Fibroblast of lung (primary cell): ENCODE results near the gene SCFD2. TPM values are rescaled to one million over a fixed set of nuclear protein-coding genes. Genes with fewer than 3 reads are reported as not detected.

Experiments used
- DNase-seq, 2 donors: peaks; one replicate each; pipeline versions ENCODE4 v3.0.0 to v3.0.0-alpha.2; 2010; ENCODE audit warnings: low read depth in 2 of 2
- H2AFZ ChIP-seq: 2 replicates; pipeline ENCODE4 v1.5.1; 2012; ENCODE audit warnings: low read length, control low read depth, inconsistent platforms
- H3K27ac ChIP-seq: 2 replicates; pipeline ENCODE4 v1.5.1; 2011; ENCODE audit warnings: low read length, control low read depth; ENCODE audit not compliant: insufficient read depth
- H3K27me3 ChIP-seq: 2 replicates; pipeline ENCODE4 v1.5.1; 2011; ENCODE audit warnings: mild to moderate bottlenecking, low read length; ENCODE audit not compliant: control insufficient read depth, insufficient read depth
- H3K36me3 ChIP-seq: 2 replicates; pipeline ENCODE4 v1.5.1; 2011; ENCODE audit warnings: low read length; ENCODE audit not compliant: control insufficient read depth, insufficient read depth
- H3K4me1 ChIP-seq: 2 replicates; pipeline ENCODE4 v1.5.1; 2011; ENCODE audit warnings: low read length; ENCODE audit not compliant: control insufficient read depth, insufficient read depth; ENCODE audit errors: extremely low read depth
- H3K4me2 ChIP-seq: 2 replicates; pipeline ENCODE4 v1.5.1; 2011; ENCODE audit warnings: low read length, control low read depth; ENCODE audit not compliant: insufficient read depth; ENCODE audit errors: extremely low read depth
- H3K4me3 ChIP-seq, 4 experiments: fragments of 200-600 bp in 1 of 4; sonication (generic) in 1 of 4; replicated peaks in 1 of 4; 2 replicates each; pipeline ENCODE4 v1.5.1; 2011 to 2016; ENCODE audit warnings: low read length in 4 of 4, low read depth in 3 of 4, mild to moderate bottlenecking in 3 of 4, control low read depth in 2 of 4, inconsistent platforms in 1 of 4, mixed read lengths in 1 of 4; ENCODE audit not compliant: insufficient read depth in 1 of 4; ENCODE audit errors: control extremely low read depth in 1 of 4
- H3K79me2 ChIP-seq: 2 replicates; pipeline ENCODE4 v1.5.1; 2012; ENCODE audit warnings: mild to moderate bottlenecking, low read length, inconsistent platforms; ENCODE audit not compliant: control insufficient read depth, insufficient read depth
- H3K9ac ChIP-seq: 2 replicates; pipeline ENCODE4 v1.5.1; 2011; ENCODE audit warnings: mild to moderate bottlenecking, low read length, control low read depth; ENCODE audit not compliant: insufficient read depth
- H3K9me3 ChIP-seq: 2 replicates; pipeline ENCODE4 v1.5.1; 2012; ENCODE audit warnings: low read depth, low read length; ENCODE audit not compliant: control insufficient read depth, insufficient read depth
- H4K20me1 ChIP-seq: 2 replicates; pipeline ENCODE4 v1.5.1; 2011; ENCODE audit warnings: low read length; ENCODE audit not compliant: control insufficient read depth, insufficient read depth; ENCODE audit errors: extremely low read depth
- EZH2 ChIP-seq: IDR thresholded peaks from 2 replicates; pipeline ENCODE4 v1.5.1; 2012; ENCODE audit warnings: low read length, control low read depth, mild to moderate bottlenecking; ENCODE audit errors: missing control alignments
- polyA plus RNA-seq, 2 donors: library from polyadenylated mRNA; depleted of rRNA in 1 of 2; stranded (reverse) in 1 of 2; unstranded in 1 of 2; fragments of >200 nt; gene quantifications; 2 replicates each; pipeline ENCODE4 v1.2.1, GENCODE V29; 2011 to 2012; ENCODE audit warnings: missing spikeins in 1 of 2
- total RNA-seq: library from RNA; depleted of rRNA; stranded (reverse); fragments of >200 nt; gene quantifications from 2 replicates; pipeline ENCODE4 v1.2.1, GENCODE V29; 2014
- TF ChIP-seq, protein P1 (sequence below), 2 donors: IDR thresholded peaks in 1 of 2; conservative IDR thresholded peaks in 1 of 2; 1 replicate in 1 of 2; 2 replicates in 1 of 2; pipeline ENCODE4 v1.5.1; 2011 to 2012; ENCODE audit warnings: low read length in 2 of 2, control low read depth in 1 of 2, inconsistent platforms in 1 of 2, low read depth in 1 of 2, mild to moderate bottlenecking in 1 of 2

The SCFD2 gene
- total and polyA plus RNA-seq, 2 donors (not counting 1 experiment from before 2014, with no cell fraction given) = 16.2 to 23.1 TPM

DNA sequence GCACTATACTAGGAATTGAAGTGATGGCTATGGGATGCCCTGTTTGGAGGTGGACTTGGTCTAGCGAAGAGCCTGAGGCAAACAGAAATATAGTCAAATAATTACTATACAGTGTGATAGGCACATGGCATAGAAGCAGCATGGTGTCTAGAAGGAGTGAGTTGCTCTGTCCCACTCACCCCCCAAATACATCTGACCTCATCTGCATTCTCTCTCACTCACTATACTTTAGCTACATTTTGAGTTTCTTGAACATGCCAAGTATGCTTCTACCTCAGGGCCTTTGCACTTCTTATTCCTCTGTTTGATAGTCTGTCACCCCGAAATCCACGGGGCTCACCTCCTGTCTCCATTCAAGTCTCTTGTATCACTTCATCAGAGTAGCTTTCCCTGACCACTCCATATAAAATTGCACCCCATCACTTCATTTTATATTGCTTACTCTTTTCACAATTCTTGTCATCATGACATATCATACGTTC, 9.0 kb upstream of the SCFD2 start:
- Histone ChIP-seq H3K4me1 (no peaks in the 10 kb centered on the region), H3K9me3 (no peaks in the 10 kb centered on the region), H3K4me2 (no peak overlapping the region), H3K27ac (no peak overlapping the region), H3K9ac (no peak overlapping the region), H3K4me3 (no peak overlapping the region), H4K20me1 (no peaks in the 10 kb centered on the region), H3K27me3 (no peaks in the 10 kb centered on the region), H3K79me2 (peaks cover 24% of the 10 kb centered on the region), H2AFZ (no peak overlapping the region), H3K36me3 (no peaks in the 10 kb centered on the region)
- TF ChIP-seq, protein P1, sequence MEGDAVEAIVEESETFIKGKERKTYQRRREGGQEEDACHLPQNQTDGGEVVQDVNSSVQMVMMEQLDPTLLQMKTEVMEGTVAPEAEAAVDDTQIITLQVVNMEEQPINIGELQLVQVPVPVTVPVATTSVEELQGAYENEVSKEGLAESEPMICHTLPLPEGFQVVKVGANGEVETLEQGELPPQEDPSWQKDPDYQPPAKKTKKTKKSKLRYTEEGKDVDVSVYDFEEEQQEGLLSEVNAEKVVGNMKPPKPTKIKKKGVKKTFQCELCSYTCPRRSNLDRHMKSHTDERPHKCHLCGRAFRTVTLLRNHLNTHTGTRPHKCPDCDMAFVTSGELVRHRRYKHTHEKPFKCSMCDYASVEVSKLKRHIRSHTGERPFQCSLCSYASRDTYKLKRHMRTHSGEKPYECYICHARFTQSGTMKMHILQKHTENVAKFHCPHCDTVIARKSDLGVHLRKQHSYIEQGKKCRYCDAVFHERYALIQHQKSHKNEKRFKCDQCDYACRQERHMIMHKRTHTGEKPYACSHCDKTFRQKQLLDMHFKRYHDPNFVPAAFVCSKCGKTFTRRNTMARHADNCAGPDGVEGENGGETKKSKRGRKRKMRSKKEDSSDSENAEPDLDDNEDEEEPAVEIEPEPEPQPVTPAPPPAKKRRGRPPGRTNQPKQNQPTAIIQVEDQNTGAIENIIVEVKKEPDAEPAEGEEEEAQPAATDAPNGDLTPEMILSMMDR (conservative IDR thresholded peaks at IDR 0.05 in 1 of 2, IDR thresholded peaks at IDR 0.05 in 1 of 2; ENCODE audit: low read depth in 1 of 2, low read length in 2 of 2) = no peak
- TF ChIP-seq EZH2 = no peak
- DNase-seq = no peak

DNA sequence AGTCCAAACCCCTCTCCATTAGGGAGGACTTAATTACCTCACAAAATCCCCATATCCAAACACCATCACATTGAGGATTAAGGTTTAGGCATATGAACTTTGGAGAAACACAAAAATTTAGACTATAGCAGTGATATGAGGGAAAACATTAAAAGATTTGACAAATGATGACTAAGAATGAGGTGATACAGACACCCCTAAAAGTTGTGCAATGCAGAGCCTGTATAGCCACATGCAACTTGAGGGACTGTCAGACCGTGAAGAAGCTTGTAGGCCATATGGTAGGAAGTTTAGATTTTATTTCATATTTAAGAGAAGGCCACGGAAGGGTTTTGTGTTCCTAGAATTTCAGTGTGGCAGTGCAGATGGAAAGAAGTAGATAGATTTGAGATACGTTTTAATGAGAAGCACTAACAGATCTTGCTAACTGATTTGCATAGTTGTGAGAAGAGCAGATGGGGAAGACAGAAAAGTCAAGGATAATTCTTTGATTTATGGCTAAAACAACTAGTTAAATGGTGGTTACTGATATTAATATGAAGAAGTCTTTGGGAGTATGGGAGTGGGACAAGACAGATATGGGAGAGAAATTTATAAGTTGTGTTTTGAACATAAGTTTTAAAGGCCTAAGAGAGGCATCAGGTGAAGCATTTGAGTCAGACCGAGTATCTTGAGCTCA, 6.1 kb upstream of the SCFD2 start:
- H3K9ac ChIP-seq = no peak overlapping the region
- no peaks in the 10 kb centered on the region for H3K4me1 ChIP-seq
- H3K4me3 ChIP-seq = no peak overlapping the region
- H3K27me3 ChIP-seq = no peaks in the 10 kb centered on the region
- no peaks in the 10 kb centered on the region for H3K36me3 ChIP-seq
- H3K79me2 ChIP-seq = no peaks in the 10 kb centered on the region
- H4K20me1 ChIP-seq = no peaks in the 10 kb centered on the region
- H2AFZ ChIP-seq = no peak overlapping the region
- no peaks in the 10 kb centered on the region for H3K9me3 ChIP-seq
- TF ChIP-seq, protein P1 (conservative IDR thresholded peaks at IDR 0.05 in 1 of 2, IDR thresholded peaks at IDR 0.05 in 1 of 2; ENCODE audit: low read depth in 1 of 2, low read length in 2 of 2) = no peak
- no peak for TF ChIP-seq EZH2
- H3K27ac ChIP-seq = no peak overlapping the region
- no peak overlapping the region for H3K4me2 ChIP-seq
- DNase-seq = no peak

DNA sequence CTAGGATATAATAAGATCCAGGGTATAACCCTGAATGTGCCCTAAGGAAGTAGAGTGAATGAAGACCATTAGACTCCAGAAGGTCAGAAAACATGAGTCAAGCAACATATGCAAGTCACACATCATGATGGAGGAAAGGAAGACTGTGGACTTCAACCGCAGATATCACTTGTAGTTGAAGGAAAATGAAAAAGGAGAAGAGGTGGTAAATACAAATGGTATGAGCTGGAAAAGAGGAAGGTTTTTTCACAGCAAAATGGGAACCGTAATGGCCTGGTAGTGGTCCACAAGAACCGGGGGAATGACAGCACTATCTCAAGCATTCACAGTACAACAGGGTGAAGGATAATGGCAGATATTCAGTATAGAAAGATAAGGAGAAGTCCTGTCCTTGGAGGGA, 5.2 kb upstream of the SCFD2 start:
- Histone ChIP-seq H3K27me3 (no peaks in the 10 kb centered on the region), H3K4me1 (no peaks in the 10 kb centered on the region), H3K9me3 (no peaks in the 10 kb centered on the region), H3K27ac (no peak overlapping the region), H3K36me3 (no peaks in the 10 kb centered on the region), H4K20me1 (no peaks in the 10 kb centered on the region), H2AFZ (no peak overlapping the region), H3K9ac (no peak overlapping the region), H3K4me3 (no peak overlapping the region), H3K79me2 (no peaks in the 10 kb centered on the region), H3K4me2 (no peak overlapping the region)
- no peak for DNase-seq
- TF ChIP-seq EZH2 = no peak
- TF ChIP-seq, protein P1 (conservative IDR thresholded peaks at IDR 0.05 in 1 of 2, IDR thresholded peaks at IDR 0.05 in 1 of 2; ENCODE audit: low read depth in 1 of 2, low read length in 2 of 2) = no peak
